Dermis microvascular lymphatic vessel endothelial cell (primary cell): Measurements from ENCODE around the gene RABAC1. TPM values are rescaled to one million over a fixed set of nuclear protein-coding genes. Genes with fewer than 3 reads are reported as not detected.
"Not testable (repeated sequence)": the region's sequence is repeated elsewhere in the genome, so short reads cannot be mapped to it uniquely, and the experiment has no call there.

ENCODE experiments used
- DNase-seq, 2 donors: peaks; one replicate each; pipeline versions ENCODE4 v3.0.0 to v3.0.0-alpha.2; 2010; ENCODE audit warnings: low read depth in 2 of 2
- total RNA-seq: library from RNA; depleted of rRNA; stranded (reverse); fragments of >200 nt; gene quantifications from 2 replicates; pipeline ENCODE4 v1.2.1, GENCODE V29; 2014

RABAC1 gene
- total RNA-seq, 1 donor from 2014 or later, result 104 TPM

GRCh38 chr19:41947091-41947490 lies 12.0 kb downstream of the RABAC1 start:
- DNase-seq, result no peak

- DNase-seq, result no peak
These were observed 13.9 kb downstream of the RABAC1 start for GRCh38 chr19:41945135-41945766.

- DNase-seq, result no peak
These were observed 14.8 kb downstream of the RABAC1 start for GRCh38 chr19:41944336-41944735.

- no peak for DNase-seq
These were observed 17.5 kb downstream of the RABAC1 start for GRCh38 chr19:41941410-41942202.

GRCh38 chr19:41940731-41941409 lies 18.3 kb downstream of the RABAC1 start:
- no peak for DNase-seq

GRCh38 chr19:41939861-41940730 lies 19.0 kb downstream of the RABAC1 start:
- no peak for DNase-seq

- DNase-seq, result not testable (repeated sequence)
These were observed 19.9 kb downstream of the RABAC1 start for GRCh38 chr19:41939209-41939608.

GRCh38 chr19:41937525-41938468 lies 21.3 kb downstream of the RABAC1 start:
- no peak for DNase-seq

GRCh38 chr19:41936961-41937360 lies 22.2 kb downstream of the RABAC1 start:
- DNase-seq, result no peak

- DNase-seq, result no peak
These were observed 22.7 kb downstream of the RABAC1 start for GRCh38 chr19:41936416-41936850.

GRCh38 chr19:41935760-41936415 lies 23.2 kb downstream of the RABAC1 start:
- no peak for DNase-seq

- DNase-seq, result peak; percentile 21 to 58
These were observed 24.2 kb downstream of the RABAC1 start for GRCh38 chr19:41934849-41935374.

GRCh38 chr19:41933693-41934426 lies 25.3 kb downstream of the RABAC1 start:
- no peak for DNase-seq

- no peak for DNase-seq
These were observed 26.3 kb downstream of the RABAC1 start for GRCh38 chr19:41932720-41933332.

GRCh38 chr19:41932259-41932719 lies 26.8 kb downstream of the RABAC1 start:
- no peak for DNase-seq

- DNase-seq, result peak in 1 of 2 donors; percentile 15
These were observed 28.1 kb downstream of the RABAC1 start for GRCh38 chr19:41930926-41931592.

- no peak for DNase-seq
These were observed 28.8 kb downstream of the RABAC1 start for GRCh38 chr19:41930322-41930722.
